ENCODE results near the gene CTSS. TPM values are rescaled to one million over a fixed set of nuclear protein-coding genes. Genes with fewer than 3 reads are reported as not detected.
"Not testable (repeated sequence)": the region's sequence is repeated elsewhere in the genome, so short reads cannot be mapped to it uniquely, and the experiment has no call there.

The CTSS gene
- total and polyA plus RNA-seq, 10 donors, result 117 to 685 (median 587) TPM

DNA sequence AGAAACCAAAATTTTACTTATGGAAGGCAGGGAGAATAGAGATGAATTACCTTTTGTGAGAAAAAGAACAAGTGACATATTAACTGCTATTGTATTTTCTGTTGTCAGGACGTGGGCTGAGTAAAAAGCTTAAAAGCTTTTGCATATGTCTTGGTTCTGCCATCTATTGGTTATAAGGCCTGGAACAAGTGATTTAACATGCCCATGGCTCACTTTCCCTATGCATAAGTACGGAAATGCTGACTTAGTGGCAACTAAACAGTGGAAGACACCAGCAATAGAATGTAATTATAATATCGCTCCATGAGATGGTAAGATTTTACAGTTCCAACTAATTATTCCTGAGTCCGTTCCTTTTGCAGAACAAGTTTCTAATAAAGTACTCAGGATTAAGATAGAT lies 6.7 kb upstream of the CTSS start:
- Histone ChIP-seq H3K4me3 (peak overlapping the region in 1 of 8 donors; percentile 56), H3K4me1 (peaks cover 0 to 43% (median 12%) of the 10 kb centered on the region in 6 donors), H3K27me3 (replicated peaks in 1 of 7) (no peaks in the 10 kb centered on the region), H3K9me3 (no peaks in the 10 kb centered on the region), H3K27ac (peak overlapping the region in 1 of 8 donors; percentile 86), H3K36me3 (no peaks in the 10 kb centered on the region)
- DNase-seq, result no peak
- 84 to 94% (median 91%) methylated on average over 4 of the region's 4 CpGs for WGBS, 5 donors
- TF ChIP-seq CTCF (IDR thresholded peaks at IDR 0.05 in 8 of 11, conservative IDR thresholded peaks at IDR 0.05 in 3 of 11) (no peak), POLR2AphosphoS5 (IDR thresholded peaks at IDR 0.05) (no peak), POLR2A (IDR thresholded peaks at IDR 0.05) (no peak)
- intact Hi-C loops (cut with DNase I; ENCODE audit: low total_unique reads), result no loop called here

DNA sequence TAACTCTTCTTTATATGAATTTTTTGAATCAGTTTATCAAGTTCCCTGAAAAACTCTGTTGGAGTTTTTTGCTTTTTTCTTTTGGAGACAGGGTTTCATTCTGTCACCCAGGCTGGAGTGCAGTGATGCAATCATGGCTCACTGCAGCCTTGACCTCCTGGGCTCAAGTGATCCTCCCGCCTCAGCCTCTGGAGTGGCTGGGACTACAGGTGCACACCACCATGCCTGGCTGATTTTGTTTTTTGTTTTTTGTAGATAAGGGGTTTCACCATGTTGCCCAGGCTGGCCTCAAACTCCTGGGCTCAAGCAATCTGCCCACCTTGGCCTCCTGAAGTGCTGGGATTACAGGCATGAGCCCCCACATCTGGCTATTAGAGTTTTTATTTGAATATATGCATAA lies 2.1 kb upstream of the CTSS start:
- peaks cover 0 to 11% (median 0%) of the 10 kb centered on the region in 6 donors for H3K36me3 ChIP-seq
- WGBS, 5 donors, result 35 to 84% (median 71%) methylated on average over 1 of the region's 1 CpG
- intact Hi-C loops (cut with DNase I; ENCODE audit: low total_unique reads), result not testable (repeated sequence)

DNA sequence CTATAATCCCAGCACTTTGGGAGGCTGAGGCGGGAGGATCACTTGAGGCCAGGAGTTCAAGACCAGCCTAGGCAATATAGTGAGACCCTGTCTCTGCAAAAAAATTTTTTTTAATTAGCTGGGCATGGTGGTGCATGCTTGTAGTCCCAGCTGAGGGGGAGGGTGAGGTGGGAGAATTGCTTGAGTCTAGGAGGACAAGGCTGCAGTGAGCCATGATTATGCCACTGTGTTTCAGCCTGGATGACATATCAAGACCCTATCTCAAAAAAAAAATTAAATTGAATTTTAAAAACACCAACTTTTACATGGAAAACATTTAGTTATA lies 361 bp upstream of the CTSS start:
- H3K4me1 ChIP-seq, result peaks cover 29 to 65% (median 51%) of the 10 kb centered on the region in 6 donors
- DNase-seq; H3K9me3 ChIP-seq; intact Hi-C loops (cut with DNase I; ENCODE audit: low total_unique reads); H3K27me3 ChIP-seq (replicated peaks in 1 of 7): not testable (repeated sequence)
- 18 to 60% (median 33%) methylated on average over 1 of the region's 1 CpG for WGBS, 5 donors
- peak overlapping the region; percentile 79 to 92 (median 90) for H3K27ac ChIP-seq
- peaks cover 0 to 27% (median 2%) of the 10 kb centered on the region in 6 donors for H3K36me3 ChIP-seq
- H3K4me3 ChIP-seq, result peak overlapping the region; percentile 33 to 75 (median 48)

More for the DNA sequence above, 2.1 kb upstream of the CTSS start:
- not testable (repeated sequence) for H3K27ac ChIP-seq; DNase-seq; H3K4me3 ChIP-seq; H3K9me3 ChIP-seq; H3K27me3 ChIP-seq (replicated peaks in 1 of 7)
- peaks cover 16 to 58% (median 41%) of the 10 kb centered on the region in 6 donors for H3K4me1 ChIP-seq

GRCh38 chr1:150764617-150765101 lies 919 bp downstream of the CTSS start:
- Histone ChIP-seq H3K36me3 (peaks cover 0 to 40% (median 7%) of the 10 kb centered on the region in 6 donors), H3K9me3 (no peaks in the 10 kb centered on the region), H3K4me1 (peaks cover 34 to 70% (median 56%) of the 10 kb centered on the region in 6 donors), H3K27me3 (replicated peaks in 1 of 7) (no peaks in the 10 kb centered on the region), H3K27ac (peak overlapping the region; percentile 79 to 92 (median 90)), H3K4me3 (peak overlapping the region; percentile 33 to 75 (median 48))
- no peak for DNase-seq
- TF ChIP-seq CTCF (IDR thresholded peaks at IDR 0.05 in 8 of 11, conservative IDR thresholded peaks at IDR 0.05 in 3 of 11) (no peak), POLR2AphosphoS5 (IDR thresholded peaks at IDR 0.05) (no peak), POLR2A (IDR thresholded peaks at IDR 0.05) (no peak)
- intact Hi-C loops (cut with DNase I; ENCODE audit: low total_unique reads), result no loop called here
- WGBS, 5 donors, result 19 to 33% (median 24%) methylated on average over 2 of the region's 2 CpGs

GRCh38 chr1:150763018-150763417 lies 2.6 kb downstream of the CTSS start:
- Histone ChIP-seq H3K9me3 (no peaks in the 10 kb centered on the region), H3K27me3 (replicated peaks in 1 of 7) (no peaks in the 10 kb centered on the region), H3K27ac (peak overlapping the region in 6 of 8 donors; percentile 42 to 92 (median 88)), H3K4me1 (peaks cover 34 to 85% (median 58%) of the 10 kb centered on the region in 6 donors), H3K4me3 (peak overlapping the region; percentile 33 to 75 (median 48)), H3K36me3 (peaks cover 0 to 56% (median 14%) of the 10 kb centered on the region in 6 donors)
- intact Hi-C loops (cut with DNase I; ENCODE audit: low total_unique reads), result no loop called here
- 76 to 82% (median 79%) methylated on average over 3 of the region's 3 CpGs for WGBS, 5 donors
- DNase-seq, result no peak
- TF ChIP-seq POLR2A (IDR thresholded peaks at IDR 0.05) (no peak), CTCF (IDR thresholded peaks at IDR 0.05 in 8 of 11, conservative IDR thresholded peaks at IDR 0.05 in 3 of 11) (no peak), POLR2AphosphoS5 (IDR thresholded peaks at IDR 0.05) (no peak)
